Body of pancreas (tissue), 4 donors: ENCODE results near the gene EQTN.

Source experiments
- CTCF ChIP-seq, 7 experiments: fragments of 450-650 bp in 4 of 7; fragments of 200-600 bp in 3 of 7; sonication (generic) in 3 of 7; IDR thresholded peaks; one replicate each; pipeline ENCODE4 v1.5.1; 2016 to 2019; ENCODE audit warnings: antibody characterized with exemption in 7 of 7
- POLR2A ChIP-seq, 3 donors: fragments of 450-650 bp; IDR thresholded peaks; one replicate each; pipeline ENCODE4 v1.6.1; 2016; ENCODE audit warnings: antibody characterized with exemption in 3 of 3, mild to moderate bottlenecking in 2 of 3

GRCh38 chr9:27279611-27280010, 17.3 kb downstream of the EQTN start:
- TF ChIP-seq CTCF (IDR thresholded peaks at IDR 0.05) (no peak), POLR2A (IDR thresholded peaks at IDR 0.05) (no peak)
